Loucy (cell line): ENCODE results near the gene CLCN6.

Experiments
- EZH2phosphoT487 ChIP-seq: fragments of 200-600 bp; IDR thresholded peaks from 2 replicates; pipeline ENCODE4 v1.6.1; 2018; ENCODE audit warnings: antibody characterized with exemption, mild to moderate bottlenecking, moderate library complexity, borderline replicate concordance
- TF ChIP-seq, protein P1 (sequence below): fragments of 200-600 bp; sonication (generic); conservative IDR thresholded peaks from 2 replicates; pipeline ENCODE4 v1.5.1; 2014; ENCODE audit warnings: mild to moderate bottlenecking, antibody characterized with exemption, low read length

DNA sequence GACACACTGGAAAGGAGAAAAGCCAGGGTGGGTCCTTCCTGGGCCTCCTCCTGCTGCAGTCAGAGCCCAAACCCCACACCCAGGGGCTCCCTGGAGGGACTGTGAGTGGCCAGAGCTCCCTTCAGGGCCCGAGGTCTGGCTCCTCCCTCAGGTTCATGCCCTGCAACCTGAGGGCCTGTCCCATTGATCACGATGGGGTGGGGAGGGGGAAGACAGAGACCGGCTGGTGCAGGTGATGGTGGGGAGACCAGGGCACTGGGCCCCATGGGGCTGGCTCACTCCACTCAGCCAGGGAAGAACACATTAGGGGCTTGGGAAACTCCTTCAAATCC, 82.9 kb downstream of the CLCN6 start:
- TF ChIP-seq, protein P1, sequence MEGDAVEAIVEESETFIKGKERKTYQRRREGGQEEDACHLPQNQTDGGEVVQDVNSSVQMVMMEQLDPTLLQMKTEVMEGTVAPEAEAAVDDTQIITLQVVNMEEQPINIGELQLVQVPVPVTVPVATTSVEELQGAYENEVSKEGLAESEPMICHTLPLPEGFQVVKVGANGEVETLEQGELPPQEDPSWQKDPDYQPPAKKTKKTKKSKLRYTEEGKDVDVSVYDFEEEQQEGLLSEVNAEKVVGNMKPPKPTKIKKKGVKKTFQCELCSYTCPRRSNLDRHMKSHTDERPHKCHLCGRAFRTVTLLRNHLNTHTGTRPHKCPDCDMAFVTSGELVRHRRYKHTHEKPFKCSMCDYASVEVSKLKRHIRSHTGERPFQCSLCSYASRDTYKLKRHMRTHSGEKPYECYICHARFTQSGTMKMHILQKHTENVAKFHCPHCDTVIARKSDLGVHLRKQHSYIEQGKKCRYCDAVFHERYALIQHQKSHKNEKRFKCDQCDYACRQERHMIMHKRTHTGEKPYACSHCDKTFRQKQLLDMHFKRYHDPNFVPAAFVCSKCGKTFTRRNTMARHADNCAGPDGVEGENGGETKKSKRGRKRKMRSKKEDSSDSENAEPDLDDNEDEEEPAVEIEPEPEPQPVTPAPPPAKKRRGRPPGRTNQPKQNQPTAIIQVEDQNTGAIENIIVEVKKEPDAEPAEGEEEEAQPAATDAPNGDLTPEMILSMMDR: no peak
- TF ChIP-seq EZH2phosphoT487: no peak
